GM23338 (cell line): ENCODE data around the gene CIDEB. TPM values are rescaled to one million over a fixed set of nuclear protein-coding genes. Genes with fewer than 3 reads are reported as not detected.

ENCODE experiments used
- ATAC-seq: fragments of 200-7000 bp; cut with Tn5 transposase; 3 replicates; pipeline ENCODE4 v1.9.1; 2020
- DNase-seq: peaks from one replicate; pipeline ENCODE4 v3.0.0-alpha.2; 2015; ENCODE audit warnings: low spot score
- H2AFZ ChIP-seq: fragments of 200-600 bp; sonication (generic); 2 replicates; pipeline ENCODE4 v1.8.0; 2016; ENCODE audit warnings: antibody characterized with exemption, mild to moderate bottlenecking, moderate library complexity
- H3F3A ChIP-seq: fragments of 200-600 bp; sonication (generic); replicated peaks from 2 replicates; pipeline ENCODE4 v1.8.0; 2017; ENCODE audit warnings: antibody characterized with exemption, mixed run types, low read depth
- H3K27ac ChIP-seq: fragments of 200-600 bp; sonication (generic); 2 replicates; pipeline ENCODE4 v1.6.1; 2016; ENCODE audit warnings: low read depth
- H3K27me3 ChIP-seq: fragments of 200-600 bp; sonication (generic); 2 replicates; pipeline ENCODE4 v1.8.0; 2016; ENCODE audit warnings: mild to moderate bottlenecking, mixed run types, moderate library complexity; ENCODE audit not compliant: insufficient read depth
- H3K36me3 ChIP-seq: fragments of 200-600 bp; sonication (generic); 2 replicates; pipeline ENCODE4 v1.8.0; 2016; ENCODE audit warnings: mild to moderate bottlenecking; ENCODE audit not compliant: insufficient read depth
- H3K4me1 ChIP-seq: fragments of 200-600 bp; sonication (generic); 2 replicates; pipeline ENCODE4 v1.8.0; 2016; ENCODE audit warnings: mild to moderate bottlenecking, moderate library complexity; ENCODE audit not compliant: insufficient read depth
- H3K4me2 ChIP-seq: fragments of 200-600 bp; sonication (generic); 2 replicates; pipeline ENCODE4 v1.7.1; 2017; ENCODE audit warnings: mixed run types
- H3K4me3 ChIP-seq: fragments of 200-600 bp; sonication (generic); 2 replicates; pipeline ENCODE4 v1.6.1; 2016; ENCODE audit warnings: mixed run types
- H3K79me2 ChIP-seq: fragments of 200-600 bp; sonication (generic); replicated peaks from 2 replicates; pipeline ENCODE4 v1.8.0; 2017; ENCODE audit warnings: mild to moderate bottlenecking; ENCODE audit not compliant: insufficient read depth
- H3K9me2 ChIP-seq: fragments of 200-600 bp; sonication (generic); 2 replicates; pipeline ENCODE4 v1.8.0; 2017; ENCODE audit not compliant: insufficient read depth
- H4K20me1 ChIP-seq: fragments of 200-600 bp; sonication (generic); replicated peaks from 2 replicates; pipeline ENCODE4 v1.8.0; 2017; ENCODE audit warnings: mild to moderate bottlenecking; ENCODE audit not compliant: insufficient read depth
- H3K27ac Mint-ChIP-seq: 2 replicates; pipeline ENCODE4 v1.8.0; 2020; ENCODE audit warnings: inconsistent platforms, mild to moderate bottlenecking, moderate library complexity, mixed read lengths
- H3K27me3 Mint-ChIP-seq: 3 replicates; pipeline ENCODE4 v1.8.0; 2022; ENCODE audit warnings: low read depth, mild to moderate bottlenecking, moderate library complexity, mixed read lengths, inconsistent platforms; ENCODE audit not compliant: insufficient read depth, poor library complexity
- H3K36me3 Mint-ChIP-seq: 3 replicates; pipeline ENCODE4 v1.8.0; 2021; ENCODE audit warnings: low read depth, mild to moderate bottlenecking, inconsistent platforms, moderate library complexity, mixed read lengths
- H3K4me1 Mint-ChIP-seq: 3 replicates; pipeline ENCODE4 v1.8.0; 2020; ENCODE audit warnings: mild to moderate bottlenecking, inconsistent platforms, mixed read lengths
- H3K4me3 Mint-ChIP-seq: 3 replicates; pipeline ENCODE4 v1.8.0; 2021; ENCODE audit warnings: moderate library complexity, mild to moderate bottlenecking, inconsistent platforms, mixed read lengths
- H3K9me3 Mint-ChIP-seq: 3 replicates; pipeline ENCODE4 v1.8.0; 2020; ENCODE audit warnings: moderate library complexity, mild to moderate bottlenecking, inconsistent platforms, mixed read lengths
- CTCF ChIP-seq, 2 experiments: fragments of 200-600 bp in 1 of 2; sonication (generic) in 1 of 2; conservative IDR thresholded peaks; 2 replicates each; pipeline versions ENCODE4 v1.5.1 to v1.6.1; 2016 to 2017; ENCODE audit warnings: antibody characterized with exemption in 2 of 2, low read depth in 2 of 2, mild to moderate bottlenecking in 2 of 2, moderate library complexity in 1 of 2
- ETS1 ChIP-seq: IDR thresholded peaks from 2 replicates; pipeline ENCODE4 v1.6.1; 2016; ENCODE audit warnings: antibody characterized with exemption
- EZH2 ChIP-seq: fragments of 200-600 bp; sonication (generic); IDR thresholded peaks from one replicate; pipeline ENCODE4 v1.8.0; 2017; ENCODE audit warnings: antibody characterized with exemption, mild to moderate bottlenecking, low read depth; ENCODE audit not compliant: unreplicated experiment
- JUNB ChIP-seq: IDR thresholded peaks from one replicate; pipeline ENCODE4 v1.6.1; 2016; ENCODE audit warnings: antibody characterized with exemption; ENCODE audit not compliant: unreplicated experiment
- NANOG ChIP-seq: IDR thresholded peaks from 2 replicates; pipeline ENCODE4 v1.6.1; 2016; ENCODE audit warnings: antibody characterized with exemption, borderline replicate concordance
- POLR2AphosphoS5 ChIP-seq: IDR thresholded peaks from 2 replicates; pipeline ENCODE4 v1.6.1; 2016; ENCODE audit warnings: antibody characterized with exemption, low read depth
- STAT1 ChIP-seq: IDR thresholded peaks from one replicate; pipeline ENCODE4 v1.6.1; 2016; ENCODE audit warnings: antibody characterized with exemption; ENCODE audit not compliant: unreplicated experiment
- ZNF462 ChIP-seq: fragments of 250-450 bp; sonication (Bioruptor Pico); IDR thresholded peaks from 2 replicates; pipeline ENCODE4 v1.5.0; 2020; ENCODE audit warnings: mild to moderate bottlenecking, moderate library complexity
- polyA plus RNA-seq: library from polyadenylated mRNA; unstranded; fragments of >200 nt; fragmentation: Nextera tagmentation; extraction: Ambion mirVana; gene quantifications from 2 replicates; pipeline ENCODE4 v1.2.1, GENCODE V29; 2016
- total RNA-seq: library from RNA; depleted of rRNA; stranded (reverse); fragments of >200 nt; shearing (Covaris generic); gene quantifications from 2 replicates; pipeline ENCODE4 v1.2.3, GENCODE V29; 2014

CIDEB gene
- total and polyA plus RNA-seq, 2 experiments from 2014 or later = 3.4 to 4.6 TPM

DNA sequence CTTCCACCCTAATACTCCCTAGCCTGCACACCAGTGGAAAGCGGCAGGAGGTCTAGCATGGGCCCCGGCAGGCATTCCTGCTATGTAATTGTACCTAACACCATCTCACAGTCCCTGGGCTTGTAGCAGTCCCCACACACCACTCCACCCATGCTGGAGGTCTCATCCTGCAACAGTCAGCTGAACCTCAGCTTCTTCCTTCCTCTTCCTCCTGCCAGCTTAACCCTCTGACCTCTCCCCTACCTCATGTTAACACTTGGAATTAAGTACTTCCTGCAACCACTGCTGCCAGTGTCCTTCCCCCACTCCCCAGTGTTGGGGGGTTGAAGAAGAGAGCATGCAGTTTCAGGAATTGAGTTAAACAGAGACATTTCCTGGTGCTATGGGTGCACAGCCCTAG lies 19.5 kb upstream of the CIDEB start (continued):
- TF ChIP-seq CTCF (conservative IDR thresholded peaks at IDR 0.05; ENCODE audit: low read depth in 2 of 2) (no peak), NANOG (no peak), EZH2 (no peak), POLR2AphosphoS5 (no peak), ZNF462 (CRISPR knock-in tag) (no peak)

- Histone ChIP-seq H4K20me1 (no peaks in the 10 kb centered on the region; the same call in 1 of the 2 replicates), H3K27me3 (peaks cover 28% of the 10 kb centered on the region), H3K36me3 (no peaks in the 10 kb centered on the region), H3K4me2 (no peak overlapping the region), H3K4me3 (no peak overlapping the region), H3F3A (no peaks in the 10 kb centered on the region), H3K9me2 (no peaks in the 10 kb centered on the region), H2AFZ (no peak overlapping the region), H3K79me2 (no peaks in the 10 kb centered on the region), H3K4me1 (no peaks in the 10 kb centered on the region), H3K27ac (no peak overlapping the region)
- ATAC-seq (no peak), DNase-seq (no peak)
- peaks cover 2% of the 10 kb centered on the region; the same call in 1 of the 3 replicates for H3K4me1 Mint-ChIP-seq
- peaks cover 25% of the 10 kb centered on the region for H3K27me3 Mint-ChIP-seq
- no peaks in the 10 kb centered on the region; the same call in 2 of the 3 replicates for H3K36me3 Mint-ChIP-seq
- H3K4me3 Mint-ChIP-seq = no peak overlapping the region
- no peak overlapping the region for H3K27ac Mint-ChIP-seq
- H3K9me3 Mint-ChIP-seq = no peaks in the 10 kb centered on the region; the same call in 2 of the 3 replicates
- TF ChIP-seq STAT1 (no peak), CTCF (conservative IDR thresholded peaks at IDR 0.05; ENCODE audit: low read depth in 2 of 2) (no peak), NANOG (no peak), EZH2 (no peak), POLR2AphosphoS5 (no peak), ETS1 (no peak), JUNB (no peak)
Measured at GRCh38 chr14:24325963-24326362, 18.2 kb upstream of the CIDEB start.
